HG03135 (cell line): ENCODE data around the gene BANF2.

Experiments
- ATAC-seq: cut with Tn5 transposase; IDR thresholded peaks from one replicate; pipeline ENCODE4 v1.9.1; 2021; ENCODE audit warnings: mild to moderate bottlenecking, moderate library complexity; ENCODE audit not compliant: unreplicated experiment

The BANF2 gene

DNA sequence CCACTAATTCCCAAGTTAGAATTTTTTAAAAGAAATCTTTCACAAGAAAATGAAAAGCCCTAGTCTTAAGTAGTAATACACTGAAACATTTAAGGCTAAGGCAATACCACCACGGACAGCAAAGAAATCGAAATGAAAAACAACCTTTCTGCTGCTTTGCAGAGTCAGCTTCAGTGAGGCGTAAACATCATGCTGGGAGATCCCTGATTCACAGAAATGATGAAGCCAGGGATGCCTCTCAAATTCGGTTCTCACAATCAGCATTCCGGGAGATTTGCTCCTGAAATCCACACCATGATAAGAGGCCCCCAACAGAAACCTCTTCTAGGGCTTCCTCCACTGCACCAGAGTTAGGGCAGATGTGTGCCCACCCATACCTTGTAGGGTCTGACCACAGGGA, 36.3 kb upstream of the BANF2 start:
- ATAC-seq, result no peak

- no peak for ATAC-seq
Measured at GRCh38 chr20:17664025-17664633, 35.6 kb upstream of the BANF2 start.

DNA sequence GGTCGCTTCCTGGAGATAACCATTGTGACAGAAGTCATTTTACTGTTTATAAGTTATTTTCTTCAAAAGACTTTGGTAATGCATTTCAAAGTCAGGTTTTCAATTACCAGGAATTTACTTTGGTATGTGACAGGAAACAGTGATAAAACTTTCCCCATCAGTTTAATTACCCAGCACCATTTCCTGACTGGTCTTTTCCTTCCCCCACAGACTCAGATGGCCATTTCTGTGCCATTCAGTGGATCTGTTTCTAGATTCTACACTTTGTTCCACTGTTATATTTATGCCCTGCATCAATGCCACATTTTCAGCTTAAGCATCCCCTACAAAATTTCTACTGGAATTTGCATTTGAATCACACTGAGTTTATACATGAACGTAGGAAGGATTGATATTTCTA, 34.0 kb upstream of the BANF2 start:
- ATAC-seq, result no peak

DNA sequence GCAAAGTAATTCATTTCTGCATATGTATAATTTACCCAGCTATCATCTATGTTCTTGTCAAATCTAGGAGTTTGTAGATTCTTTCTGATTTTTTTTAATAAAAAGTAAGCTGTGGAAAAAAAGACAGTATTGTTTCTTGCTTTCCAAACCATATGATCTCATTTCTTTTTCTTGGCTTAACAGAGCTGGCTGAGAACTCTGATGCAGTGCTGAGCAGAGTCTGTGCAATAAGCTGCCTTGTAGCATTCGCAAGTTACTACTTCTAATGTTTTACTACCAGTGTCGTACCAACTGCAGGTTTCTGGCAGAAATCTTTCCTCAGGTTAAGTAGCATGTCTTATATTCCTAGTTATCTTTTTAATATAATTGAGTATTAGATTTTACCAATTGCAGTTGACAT, 33.3 kb upstream of the BANF2 start:
- no peak for ATAC-seq

DNA sequence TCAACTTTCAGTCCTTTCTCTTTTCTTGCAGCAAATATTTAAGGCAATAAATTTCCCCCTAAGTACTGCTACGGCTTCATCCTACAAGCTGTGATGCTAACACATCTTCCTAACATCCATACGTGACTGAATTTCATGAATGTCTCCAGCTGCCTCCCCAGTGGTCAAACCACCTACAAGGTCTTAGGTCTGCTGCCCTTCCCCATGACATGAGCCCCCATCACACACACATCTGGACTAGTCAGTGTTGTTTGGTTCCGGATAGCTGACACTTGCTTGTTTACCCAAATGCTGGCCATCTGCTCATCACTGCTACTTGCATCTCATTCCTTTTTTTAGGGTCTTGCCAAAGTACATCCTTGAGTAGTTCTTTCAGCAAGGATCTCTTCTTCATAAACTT, 32.3 kb upstream of the BANF2 start:
- ATAC-seq, result no peak

GRCh38 chr20:17668432-17668831, 31.3 kb upstream of the BANF2 start:
- no peak for ATAC-seq

- ATAC-seq, result no peak
Measured at GRCh38 chr20:17669306-17669931, 30.3 kb upstream of the BANF2 start.

DNA sequence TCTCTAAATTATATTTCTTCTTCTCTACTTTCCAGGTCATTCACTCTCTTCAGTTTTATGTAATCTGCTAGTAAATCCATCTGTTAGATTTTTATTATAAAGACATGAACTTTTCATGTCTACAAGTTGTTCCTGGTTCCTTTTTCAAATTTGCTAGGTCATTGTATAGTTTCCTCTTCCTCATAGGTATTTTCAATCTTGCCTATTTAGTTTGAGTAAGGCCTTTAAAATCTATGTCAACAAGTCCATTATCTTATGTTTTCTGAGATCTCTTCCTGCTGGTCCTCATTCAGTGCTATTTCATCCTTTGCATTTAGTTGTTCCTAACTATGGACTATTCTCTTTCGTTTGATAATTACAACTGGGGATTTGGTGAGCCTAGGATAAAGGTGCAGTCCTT, 28.8 kb upstream of the BANF2 start:
- ATAC-seq, result no peak

DNA sequence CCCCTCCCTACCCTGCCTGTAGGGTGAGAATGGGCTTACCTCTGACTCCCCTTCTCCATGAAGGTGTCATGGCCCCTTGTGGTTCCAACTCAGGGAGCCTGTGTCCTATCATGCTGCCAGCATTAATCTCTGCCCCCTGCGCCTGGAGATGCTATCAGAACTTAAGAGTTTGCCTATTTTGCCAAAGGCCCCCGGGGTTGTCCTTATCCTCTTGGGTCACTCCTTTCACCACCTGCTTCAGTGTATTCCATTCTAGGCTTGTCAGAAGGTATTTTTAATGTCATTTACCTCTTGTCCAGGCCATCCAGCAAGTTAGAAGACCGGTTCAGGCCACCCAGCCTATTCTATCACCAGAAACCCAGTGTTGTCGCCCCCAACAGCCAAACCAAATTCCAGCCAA, 28.2 kb upstream of the BANF2 start:
- no peak for ATAC-seq

DNA sequence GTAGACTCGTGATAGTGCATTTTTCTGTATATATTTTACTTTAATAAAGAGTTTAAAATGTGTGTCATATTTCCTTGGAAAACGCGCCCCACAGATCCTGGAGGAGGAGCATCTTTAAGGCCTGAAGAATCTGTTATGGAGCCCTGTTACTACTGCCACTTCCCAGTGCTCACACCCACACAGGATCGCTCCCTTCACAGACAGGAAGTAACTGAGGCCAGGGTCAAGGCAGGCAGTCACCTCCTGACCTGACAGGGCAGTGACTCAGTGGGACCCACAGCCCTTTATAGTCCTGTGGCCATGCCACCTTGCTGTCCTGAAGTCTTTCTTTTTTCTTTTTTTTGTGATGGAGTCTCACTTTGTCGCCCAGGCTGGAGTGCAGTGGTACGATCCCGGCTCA, 26.7 kb upstream of the BANF2 start:
- ATAC-seq, result no peak

GRCh38 chr20:17674722-17675518, 24.8 kb upstream of the BANF2 start:
- no peak for ATAC-seq

DNA sequence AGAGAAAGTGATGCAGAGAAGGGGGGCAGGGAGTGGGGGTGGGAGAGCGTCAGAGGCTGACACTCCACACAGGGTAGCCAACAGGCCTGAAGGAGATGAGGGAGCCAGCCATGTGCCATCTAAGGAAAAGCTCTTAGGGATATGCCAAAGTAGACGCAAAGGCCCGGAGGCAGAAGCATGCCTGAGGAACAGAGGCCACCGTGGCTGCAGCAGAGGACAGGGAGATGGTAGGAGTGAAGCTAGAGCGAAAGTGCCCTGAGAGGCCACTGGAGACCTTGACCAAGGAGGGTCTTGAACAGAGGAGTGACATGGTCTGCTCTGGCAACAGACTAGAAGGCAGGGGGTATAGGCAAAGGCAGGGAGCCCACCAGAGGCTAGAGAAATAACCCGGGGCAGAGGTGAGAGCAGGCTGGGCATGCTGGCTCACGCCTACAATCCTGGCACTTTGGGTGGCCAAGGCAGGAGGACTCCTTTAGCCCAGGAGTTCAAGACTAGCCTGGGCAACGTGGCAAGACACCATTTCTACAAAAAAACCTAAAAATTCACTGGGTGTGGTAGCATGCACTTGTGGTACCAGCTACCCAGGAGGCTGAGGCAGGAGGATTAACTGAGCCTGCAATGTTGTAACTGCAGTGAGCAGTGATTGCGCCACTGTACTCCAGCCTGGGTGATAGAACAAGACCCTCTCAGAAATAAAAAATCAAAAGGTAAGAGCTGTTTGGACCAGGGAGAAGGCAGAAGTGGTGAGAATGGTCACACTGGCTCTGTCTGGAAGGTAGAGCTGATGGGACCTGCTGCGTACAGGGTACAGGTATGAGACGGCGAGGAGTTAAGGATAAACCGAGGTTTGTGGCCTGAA, 24.0 kb upstream of the BANF2 start:
- no peak for ATAC-seq

DNA sequence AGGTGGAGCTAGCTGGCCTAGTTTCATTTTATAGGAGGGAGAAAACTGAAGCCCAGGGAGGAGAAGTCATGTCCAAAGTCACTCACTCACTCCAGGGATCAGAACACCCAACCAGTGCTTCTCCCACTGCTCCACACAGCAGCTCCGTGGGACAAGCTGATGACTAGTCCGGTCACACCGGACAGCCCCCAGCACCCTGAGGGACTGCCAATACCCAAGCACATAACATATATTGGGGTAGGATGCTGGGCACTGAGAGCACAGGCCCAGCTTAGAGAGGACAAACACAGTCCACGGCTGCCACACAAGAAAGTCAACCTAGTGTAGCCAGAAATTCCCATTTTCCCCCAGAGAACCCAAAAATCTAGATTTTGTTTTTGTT, 23.4 kb upstream of the BANF2 start:
- ATAC-seq, result no peak

- no peak for ATAC-seq
Measured at GRCh38 chr20:17676942-17677341, 22.8 kb upstream of the BANF2 start.

GRCh38 chr20:17678295-17678694, 21.5 kb upstream of the BANF2 start:
- ATAC-seq, result no peak

GRCh38 chr20:17678886-17679285, 20.9 kb upstream of the BANF2 start:
- no peak for ATAC-seq

DNA sequence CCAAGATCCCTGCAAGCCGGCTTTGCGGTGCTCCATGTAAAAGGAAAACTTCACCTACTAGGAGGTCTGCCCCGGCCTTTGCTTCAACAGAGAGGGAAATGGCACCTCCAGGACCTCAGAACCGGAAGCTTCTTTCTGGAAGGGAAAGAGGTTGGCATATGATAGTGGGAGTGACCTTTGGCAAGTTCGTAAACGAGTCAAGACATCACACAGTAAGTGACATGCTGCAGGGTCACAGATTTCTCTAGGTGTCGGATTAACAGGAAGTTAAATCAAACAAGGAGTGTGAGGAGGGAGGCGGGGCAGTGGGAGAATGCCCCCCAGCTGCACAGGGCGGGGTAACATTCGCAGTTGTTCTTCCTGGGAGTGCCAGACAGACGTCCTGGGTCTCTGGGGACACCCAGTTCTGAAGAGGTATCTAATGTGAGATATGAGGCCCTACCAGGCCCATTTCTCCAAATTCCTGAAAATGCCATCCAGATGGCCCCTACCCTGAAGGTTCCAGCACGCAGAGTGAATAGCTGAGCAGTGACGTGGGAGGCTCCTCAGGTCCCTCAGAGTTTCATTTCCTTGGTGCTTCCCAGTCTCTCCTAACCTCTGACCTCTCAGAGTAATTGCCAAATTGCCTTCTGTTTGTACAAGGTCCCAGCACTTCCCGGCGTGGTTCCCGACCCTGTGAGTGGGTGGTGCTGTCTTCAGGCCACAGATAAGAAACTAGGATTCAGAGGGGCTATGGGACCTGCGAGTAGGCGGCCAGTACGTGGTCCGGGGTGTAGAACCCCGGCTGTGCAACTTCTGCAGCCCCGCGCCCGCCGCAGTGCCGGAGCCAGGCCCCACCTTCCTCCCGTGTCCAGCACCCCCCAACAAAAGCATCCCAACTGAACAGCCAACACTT, 19.6 kb upstream of the BANF2 start:
- no peak for ATAC-seq

- ATAC-seq, result peak; percentile 38
Measured at GRCh38 chr20:17680836-17681725, 18.7 kb upstream of the BANF2 start.

GRCh38 chr20:17681726-17682102, 18.1 kb upstream of the BANF2 start:
- peak; percentile 11 for ATAC-seq
